Neural cell (in vitro differentiated cells): Measurements from ENCODE around the gene TADA2B. TPM values are rescaled to one million over a fixed set of nuclear protein-coding genes. Genes with fewer than 3 reads are reported as not detected.

ENCODE experiments used
- H2AFZ ChIP-seq: fragments of 200-600, 300-800 bp; sonication (generic), shearing (Covaris generic); 2 replicates; pipeline ENCODE4 v1.6.0; 2014; ENCODE audit warnings: low read depth, mild to moderate bottlenecking, antibody characterized with exemption, low read length, moderate library complexity
- H3F3A ChIP-seq: fragments of 200-600 bp; shearing (Covaris generic); 2 replicates; pipeline ENCODE4 v1.6.1; 2016; ENCODE audit warnings: mild to moderate bottlenecking, moderate library complexity, mixed read lengths, antibody characterized with exemption, low read length; ENCODE audit not compliant: insufficient read depth, poor library complexity, severe bottlenecking
- H3K27ac ChIP-seq: fragments of 200-600, 300-800 bp; sonication (generic), shearing (Covaris generic); 2 replicates; pipeline ENCODE4 v1.5.1; 2014; ENCODE audit warnings: mild to moderate bottlenecking, low read length, moderate library complexity
- H3K27me3 ChIP-seq: fragments of 300-800, 200-600 bp; sonication (generic), shearing (Covaris generic); 2 replicates; pipeline ENCODE4 v1.6.0; 2014; ENCODE audit warnings: mild to moderate bottlenecking, low read depth, low read length, moderate library complexity; ENCODE audit not compliant: insufficient read depth
- H3K36me3 ChIP-seq: fragments of 300-800, 200-600 bp; sonication (generic), shearing (Covaris generic); 2 replicates; pipeline ENCODE4 v1.5.1; 2014; ENCODE audit warnings: mild to moderate bottlenecking, antibody characterized with exemption, low read length, moderate library complexity; ENCODE audit not compliant: insufficient read depth
- H3K4me2 ChIP-seq: fragments of 300-800, 200-600 bp; sonication (generic), shearing (Covaris generic); 2 replicates; pipeline ENCODE4 v1.6.0; 2014; ENCODE audit warnings: mild to moderate bottlenecking, low read length
- H3K4me3 ChIP-seq: fragments of 300-800, 200-600 bp; sonication (generic), shearing (Covaris generic); 2 replicates; pipeline ENCODE4 v1.5.1; 2014; ENCODE audit warnings: mild to moderate bottlenecking, low read length, moderate library complexity
- H3K79me2 ChIP-seq: fragments of 200-600 bp; shearing (Covaris generic); replicated peaks from 2 replicates; pipeline ENCODE4 v1.6.0; 2014; ENCODE audit warnings: mild to moderate bottlenecking, low read length, moderate library complexity; ENCODE audit not compliant: insufficient read depth
- H3K9ac ChIP-seq: fragments of 300-800, 200-600 bp; sonication (generic), shearing (Covaris generic); 2 replicates; pipeline ENCODE4 v1.6.1; 2016; ENCODE audit warnings: mild to moderate bottlenecking, low read length, mixed read lengths
- H3K9me2 ChIP-seq: fragments of 200-600 bp; shearing (Covaris generic); 2 replicates; pipeline ENCODE4 v1.6.1; 2016; ENCODE audit warnings: mild to moderate bottlenecking, low read length, mixed read lengths; ENCODE audit not compliant: insufficient read depth
- H3K9me3 ChIP-seq: fragments of 200-600, 300-800 bp; sonication (generic), shearing (Covaris generic); 2 replicates; pipeline ENCODE4 v1.6.1; 2016; ENCODE audit warnings: mild to moderate bottlenecking, mixed run types, low read length, moderate library complexity, mixed read lengths
- H4K20me1 ChIP-seq: fragments of 200-600 bp; shearing (Covaris generic); 2 replicates; pipeline ENCODE4 v1.6.1; 2016; ENCODE audit warnings: mild to moderate bottlenecking, mixed run types; ENCODE audit not compliant: insufficient read depth
- CTCF ChIP-seq: fragments of 450-650 bp; IDR thresholded peaks from 2 replicates; pipeline ENCODE4 v1.5.1; 2014; ENCODE audit warnings: antibody characterized with exemption, mild to moderate bottlenecking, moderate library complexity; ENCODE audit not compliant: poor library complexity, severe bottlenecking
- EP300 ChIP-seq: fragments of 450-650 bp; conservative IDR thresholded peaks from 2 replicates; pipeline ENCODE4 v1.6.1; 2014; ENCODE audit warnings: antibody characterized with exemption, mild to moderate bottlenecking, moderate library complexity; ENCODE audit not compliant: poor library complexity, severe bottlenecking
- EZH2 ChIP-seq: fragments of 200-600, 300-800 bp; shearing (Covaris generic), sonication (generic); IDR thresholded peaks from 2 replicates; pipeline ENCODE4 v1.6.1; 2014; ENCODE audit warnings: antibody characterized with exemption, low read length, borderline replicate concordance, mild to moderate bottlenecking; ENCODE audit not compliant: insufficient read depth, poor library complexity, severe bottlenecking
- MXI1 ChIP-seq: fragments of 450-650 bp; conservative IDR thresholded peaks from 2 replicates; pipeline ENCODE4 v1.6.1; 2014; ENCODE audit warnings: antibody characterized with exemption, mild to moderate bottlenecking; ENCODE audit not compliant: poor library complexity, severe bottlenecking
- POLR2AphosphoS5 ChIP-seq: IDR thresholded peaks from 2 replicates; pipeline ENCODE4 v1.6.1; 2012
- RAD21 ChIP-seq: fragments of 450-650 bp; conservative IDR thresholded peaks from 2 replicates; pipeline ENCODE4 v1.6.1; 2014; ENCODE audit warnings: antibody characterized with exemption, mild to moderate bottlenecking, moderate library complexity
- REST ChIP-seq: IDR thresholded peaks from 2 replicates; pipeline ENCODE4 v1.6.1; 2012; ENCODE audit warnings: borderline replicate concordance
- SMC3 ChIP-seq: fragments of 450-650 bp; conservative IDR thresholded peaks from 2 replicates; pipeline ENCODE4 v1.6.1; 2014; ENCODE audit warnings: antibody characterized with exemption, mild to moderate bottlenecking, moderate library complexity; ENCODE audit not compliant: poor library complexity
- TAF1 ChIP-seq: IDR thresholded peaks from 2 replicates; pipeline ENCODE4 v1.6.1; 2012; ENCODE audit warnings: low read depth
- polyA plus RNA-seq: library from polyadenylated mRNA; depleted of rRNA; stranded (reverse); fragments of >200 nt; gene quantifications from 2 replicates; pipeline ENCODE4 v1.2.3, GENCODE V29; 2014

TADA2B gene
- polyA plus RNA-seq, 1 donor from 2014 or later: 13.9 TPM

DNA sequence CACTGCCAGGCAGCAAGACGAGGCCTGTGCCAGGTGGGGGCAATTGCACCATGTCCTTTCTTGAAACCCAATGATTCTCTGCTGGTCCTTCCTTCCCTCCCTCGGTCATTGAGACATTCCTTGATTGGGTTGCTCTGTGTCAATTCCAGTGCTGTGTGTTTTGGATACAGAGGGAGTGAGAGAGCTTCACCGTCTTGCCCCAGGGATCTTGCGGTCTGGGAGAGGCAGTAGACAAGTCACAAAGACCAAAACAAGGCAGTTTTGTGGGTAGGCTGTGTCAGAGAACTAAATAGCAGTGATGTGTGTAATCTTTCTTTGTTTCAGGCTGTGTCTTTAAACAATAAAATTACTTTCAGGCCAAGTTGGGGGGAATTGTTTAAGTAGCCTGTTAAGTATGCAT lies 38.8 kb upstream of the TADA2B start:
- no peak overlapping the region for H2AFZ ChIP-seq
- no peak overlapping the region for H3K27ac ChIP-seq
- H3K9me3 ChIP-seq: no peaks in the 10 kb centered on the region
- no peaks in the 10 kb centered on the region for H3K27me3 ChIP-seq
- no peaks in the 10 kb centered on the region for H3K36me3 ChIP-seq
- TF ChIP-seq EZH2: no peak
- TF ChIP-seq CTCF: no peak
- TF ChIP-seq TAF1: no peak
- TF ChIP-seq SMC3: no peak
- TF ChIP-seq RAD21: no peak
- no peak for TF ChIP-seq REST
- no peak for TF ChIP-seq MXI1
- TF ChIP-seq POLR2AphosphoS5: no peak
- TF ChIP-seq EP300: no peak
- no peak overlapping the region for H3K4me2 ChIP-seq
- H3F3A ChIP-seq: no peaks in the 10 kb centered on the region
- no peak overlapping the region for H3K4me3 ChIP-seq
- no peaks in the 10 kb centered on the region for H3K9me2 ChIP-seq
- H3K79me2 ChIP-seq: no peaks in the 10 kb centered on the region
- no peak overlapping the region for H3K9ac ChIP-seq
- H4K20me1 ChIP-seq: no peaks in the 10 kb centered on the region

DNA sequence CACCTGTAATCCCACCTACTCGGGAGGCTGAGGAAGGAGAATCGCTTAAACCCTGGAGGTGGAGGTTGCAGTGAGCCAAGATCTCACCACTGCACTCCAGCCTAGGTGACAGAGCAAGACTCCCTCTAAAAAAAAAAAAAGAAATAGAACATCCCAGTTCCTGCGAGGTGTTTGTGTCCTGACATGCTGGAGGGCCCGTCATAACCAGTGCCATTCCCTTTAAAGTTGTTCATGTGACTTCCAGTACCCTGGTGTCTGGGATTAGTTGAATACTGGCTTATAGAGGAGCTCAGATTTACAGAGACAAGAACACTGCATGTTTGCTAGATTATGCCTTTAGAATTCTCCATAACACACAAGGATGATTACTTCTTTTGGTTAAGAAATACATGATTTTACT lies 37.6 kb upstream of the TADA2B start:
- Histone ChIP-seq H4K20me1 (no peaks in the 10 kb centered on the region), H3K27me3 (no peaks in the 10 kb centered on the region), H3K9me3 (no peaks in the 10 kb centered on the region), H3K9me2 (no peaks in the 10 kb centered on the region), H3K4me2 (no peak overlapping the region), H3K36me3 (no peaks in the 10 kb centered on the region), H2AFZ (no peak overlapping the region), H3K4me3 (no peak overlapping the region), H3K9ac (no peak overlapping the region), H3F3A (no peaks in the 10 kb centered on the region), H3K79me2 (no peaks in the 10 kb centered on the region), H3K27ac (no peak overlapping the region)
- TF ChIP-seq EZH2 (no peak), REST (no peak), SMC3 (no peak), RAD21 (no peak), POLR2AphosphoS5 (no peak), TAF1 (no peak), EP300 (no peak), MXI1 (no peak), CTCF (no peak)
